ENCODE data around the gene CBLB. TPM values are rescaled to one million over a fixed set of nuclear protein-coding genes. Genes with fewer than 3 reads are reported as not detected.

CBLB gene
- total RNA-seq, 4 donors from 2014 or later: 94.7 to 205 (median 126) TPM

GRCh38 chr3:105888621-105889579 lies 20.1 kb upstream of the CBLB start:
- TF ChIP-seq CTCF (IDR thresholded peaks at IDR 0.05): no peak
- no peak for DNase-seq (ENCODE audit: low spot score)
- no peak for ATAC-seq (ENCODE audit: low FRiP score)

- no peak for ATAC-seq (ENCODE audit: low FRiP score)
- no peak for TF ChIP-seq CTCF (IDR thresholded peaks at IDR 0.05)
- DNase-seq (ENCODE audit: low spot score): no peak
Observed at GRCh38 chr3:105885256-105885655, 16.4 kb upstream of the CBLB start.

GRCh38 chr3:105883798-105884377 lies 15.1 kb upstream of the CBLB start:
- DNase-seq (ENCODE audit: low spot score) (no peak), ATAC-seq (ENCODE audit: low FRiP score) (no peak)
- no peak for TF ChIP-seq CTCF (IDR thresholded peaks at IDR 0.05)

- no peak for DNase-seq (ENCODE audit: low spot score)
- no peak for TF ChIP-seq CTCF (IDR thresholded peaks at IDR 0.05)
- no peak for ATAC-seq (ENCODE audit: low FRiP score)
Observed at GRCh38 chr3:105880681-105881290, 12.0 kb upstream of the CBLB start.

GRCh38 chr3:105878061-105878460 lies 9.2 kb upstream of the CBLB start:
- ATAC-seq (ENCODE audit: low FRiP score) (peak; percentile 54), DNase-seq (ENCODE audit: low spot score) (no peak)
- no peak for TF ChIP-seq CTCF (IDR thresholded peaks at IDR 0.05)

GRCh38 chr3:105877336-105877910 lies 8.6 kb upstream of the CBLB start:
- TF ChIP-seq CTCF (IDR thresholded peaks at IDR 0.05): no peak
- ATAC-seq (ENCODE audit: low FRiP score): no peak
- no peak for DNase-seq (ENCODE audit: low spot score)
